GM20431 (cell line): ENCODE data around the gene RAB30.

ENCODE experiments used
- in situ Hi-C: fragments of 300-500 bp; cut with MseI, MboI; formaldehyde crosslinking; loops from one replicate; pipeline ENCODE4 v1.15.0; 2020; ENCODE audit warnings: low sequenced_read_pairs; ENCODE audit not compliant: unreplicated experiment

Gene RAB30

GRCh38 chr11:83072350-83073242, 899 bp upstream of the RAB30 start:
- in situ Hi-C loops = loop anchor here (25.0 kb wide), 1 partner anchor 160 kb away; the partner anchor contains the start of genes DDIAS and PRCP

- in situ Hi-C loops = loop anchor here (25.0 kb wide), 1 partner anchor 159 kb away; the partner anchor contains the start of genes DDIAS and PRCP
These were observed 748 bp downstream of the RAB30 start for GRCh38 chr11:83070731-83071566.

DNA sequence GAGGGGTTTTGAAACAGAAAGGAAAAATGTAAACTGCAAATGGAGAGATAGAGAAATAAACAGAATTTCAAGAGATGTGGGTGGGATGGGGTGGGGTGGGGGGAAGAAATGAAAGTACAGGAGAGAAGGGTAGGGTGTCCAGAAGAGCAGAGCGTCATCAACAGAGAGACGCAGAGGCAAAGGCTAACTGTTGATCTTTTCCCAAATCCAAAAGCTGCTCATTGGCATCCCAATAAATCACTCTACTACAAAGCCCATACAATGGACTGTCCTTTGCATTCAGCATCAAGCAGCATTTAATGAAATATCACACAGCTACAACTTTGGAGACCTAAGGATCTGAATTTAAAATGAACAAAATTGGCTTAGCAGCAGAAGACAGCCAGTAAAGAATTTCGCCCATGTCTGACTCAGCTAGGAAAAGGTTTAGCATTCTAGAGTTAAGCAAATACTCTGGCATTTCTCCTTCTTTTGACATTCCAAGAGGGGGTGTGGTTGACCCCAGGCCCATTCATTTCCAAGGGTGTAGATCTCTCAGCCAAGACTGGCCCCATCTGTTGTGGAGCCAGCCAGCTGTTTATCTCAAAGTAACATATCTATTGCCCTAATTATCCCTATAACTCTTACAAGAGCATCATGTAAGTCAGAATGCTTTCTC, 1.5 kb downstream of the RAB30 start:
- in situ Hi-C loops = loop anchor here (25.0 kb wide), 1 partner anchor 158 kb away; the partner anchor contains the start of genes DDIAS and PRCP

DNA sequence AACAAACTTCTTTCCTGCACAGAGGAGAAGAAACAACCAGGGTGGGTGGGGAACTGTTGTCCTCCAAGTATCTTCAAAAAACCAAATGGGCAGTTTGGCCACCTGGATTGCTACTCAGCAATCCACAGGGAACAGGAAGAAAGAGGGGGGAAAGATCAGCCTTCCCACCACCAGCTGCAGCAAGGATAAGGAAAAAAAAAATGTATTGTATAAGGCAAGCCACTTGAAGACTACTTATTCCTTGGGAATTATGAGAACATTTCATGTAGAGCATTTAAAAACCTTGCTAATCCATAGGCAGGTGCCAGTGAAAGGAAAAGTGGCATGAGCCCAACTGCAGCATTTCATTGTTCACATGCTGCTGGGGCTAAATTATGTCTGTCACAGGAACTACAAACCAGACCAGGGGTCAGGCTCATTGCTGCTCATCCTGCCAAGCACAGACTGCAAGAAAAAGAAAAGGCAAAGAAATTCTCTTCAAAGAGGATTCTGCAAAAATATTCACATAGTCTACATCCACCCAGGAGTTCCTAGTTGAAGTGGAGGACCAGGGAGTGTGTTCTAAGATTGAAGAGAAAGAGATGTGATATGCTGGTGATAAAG, 2.2 kb downstream of the RAB30 start:
- in situ Hi-C loops = loop anchor here (25.0 kb wide), 1 partner anchor 157 kb away; the partner anchor contains the start of genes DDIAS and PRCP

GRCh38 chr11:83068568-83068967, 3.1 kb downstream of the RAB30 start:
- in situ Hi-C loops = loop anchor here (25.0 kb wide), 1 partner anchor 156 kb away; the partner anchor contains the start of genes DDIAS and PRCP

DNA sequence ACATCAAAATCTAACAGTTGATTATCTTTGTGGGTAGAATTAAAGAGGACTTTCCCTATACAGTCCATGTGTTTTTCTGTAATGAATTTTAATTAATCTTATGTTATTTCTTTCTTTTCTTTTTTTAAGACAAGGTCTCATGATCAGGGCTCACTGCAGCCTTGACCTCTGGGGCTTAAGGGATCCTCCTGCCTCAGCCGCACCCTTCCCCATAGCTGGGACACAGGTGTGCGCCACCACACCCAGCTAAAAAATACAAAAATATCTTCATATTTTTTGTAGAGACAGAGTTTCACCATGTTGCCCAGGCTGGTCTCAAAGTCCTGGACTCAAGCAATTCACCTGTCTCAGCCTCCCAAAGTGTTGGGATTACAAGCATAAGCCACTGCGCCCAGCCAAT, 7.7 kb downstream of the RAB30 start:
- in situ Hi-C loops = loop anchor here (25.0 kb wide), 1 partner anchor 152 kb away; the partner anchor contains the start of genes DDIAS and PRCP

DNA sequence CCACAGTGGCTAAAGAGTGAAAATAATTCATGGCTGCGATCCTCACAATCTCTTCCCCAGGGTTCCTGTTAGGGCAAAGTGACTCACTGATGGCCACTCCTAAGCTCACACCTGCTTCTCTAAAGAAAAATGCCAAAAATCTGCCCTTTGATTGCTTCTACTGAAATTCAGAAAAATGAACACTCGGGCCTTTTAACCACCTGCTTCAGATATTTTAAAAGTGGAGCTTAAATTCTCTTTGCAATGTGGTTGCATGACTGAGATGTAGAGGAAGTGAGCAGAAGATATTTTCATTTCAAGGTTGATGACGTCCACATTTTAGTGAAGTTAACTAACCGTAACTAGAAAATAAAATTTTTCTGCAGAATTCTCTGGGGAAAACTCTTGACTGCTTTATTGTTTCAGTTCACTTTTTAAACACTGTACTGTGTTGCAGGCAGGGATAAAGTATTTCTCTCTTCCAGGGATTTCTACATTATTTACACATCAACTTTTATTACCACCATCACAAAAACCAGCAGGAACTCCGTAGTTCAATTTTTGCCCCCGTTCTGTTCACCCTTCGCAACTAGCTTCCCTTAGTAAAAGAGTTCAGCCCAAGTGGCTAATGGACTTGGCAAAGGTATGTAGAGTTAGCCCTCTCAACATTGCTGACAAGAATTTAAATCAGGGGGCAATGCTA, 8.5 kb downstream of the RAB30 start:
- in situ Hi-C loops = loop anchor here (25.0 kb wide), 1 partner anchor 151 kb away; the partner anchor contains the start of genes DDIAS and PRCP

- in situ Hi-C loops = loop anchor here (25.0 kb wide), 1 partner anchor 150 kb away; the partner anchor contains the start of genes DDIAS and PRCP
These were observed 9.8 kb downstream of the RAB30 start for GRCh38 chr11:83061883-83062282.

DNA sequence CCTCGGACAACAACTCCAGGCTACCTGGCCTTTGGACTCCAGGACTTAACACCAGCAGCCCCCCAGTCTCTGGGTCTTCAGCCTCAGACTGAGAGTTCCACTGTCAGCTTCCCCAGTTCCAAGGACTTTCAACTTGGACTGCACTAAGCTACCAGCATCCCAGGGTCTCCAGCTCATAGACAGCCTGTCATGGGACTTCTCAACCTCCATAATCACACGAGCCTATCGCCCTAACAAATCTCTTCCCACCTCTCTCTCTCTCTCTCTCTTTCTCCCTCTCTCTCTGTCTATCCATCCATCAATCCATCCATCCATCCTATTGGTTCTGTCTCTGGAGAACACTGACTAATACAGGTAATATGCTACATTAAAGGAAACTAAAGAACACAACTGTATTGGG, 10.7 kb downstream of the RAB30 start:
- in situ Hi-C loops = loop anchor here (25.0 kb wide), 1 partner anchor 149 kb away; the partner anchor contains the start of genes DDIAS and PRCP

GRCh38 chr11:83057721-83058120, 14.0 kb downstream of the RAB30 start:
- in situ Hi-C loops = loop anchor here (25.0 kb wide), 1 partner anchor 145 kb away; the partner anchor contains the start of genes DDIAS and PRCP

DNA sequence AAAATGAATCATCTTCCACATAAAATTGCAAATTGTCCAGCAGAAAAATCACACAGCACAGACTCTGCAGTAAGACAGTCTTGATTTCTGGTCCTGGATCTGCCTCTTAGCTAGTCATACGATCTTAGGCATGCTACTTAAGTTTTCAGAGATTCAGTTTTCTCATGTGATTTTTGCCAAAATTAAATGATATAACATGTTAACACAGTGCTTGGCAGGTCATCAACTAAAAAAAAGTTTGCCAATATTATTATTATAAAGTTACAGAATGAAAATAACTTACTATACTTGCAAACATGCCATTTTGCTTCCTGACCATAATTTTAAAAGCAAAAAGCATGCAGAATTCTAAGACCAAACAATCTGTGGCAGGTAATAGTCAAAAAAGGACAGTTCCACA, 15.1 kb downstream of the RAB30 start:
- in situ Hi-C loops = loop anchor here (25.0 kb wide), 1 partner anchor 144 kb away; the partner anchor contains the start of genes DDIAS and PRCP

DNA sequence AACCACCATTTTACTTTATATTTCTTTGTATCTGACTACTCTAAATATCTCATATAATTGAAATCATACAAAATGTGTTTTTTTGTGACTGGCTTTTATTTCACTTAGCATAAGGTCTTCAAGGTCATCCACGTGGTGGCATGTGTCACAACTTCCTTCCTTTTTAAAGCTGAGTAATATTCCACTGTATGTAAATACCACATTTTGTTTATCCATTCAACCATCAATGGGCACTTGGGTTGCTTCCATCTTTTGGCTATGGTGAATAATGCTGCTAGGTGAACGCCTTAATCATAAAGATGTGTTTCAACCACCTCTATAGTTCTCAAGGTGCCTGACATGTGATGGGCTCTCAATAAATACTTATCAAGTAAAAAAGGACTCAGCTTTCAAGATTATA, 15.5 kb downstream of the RAB30 start:
- in situ Hi-C loops = loop anchor here (25.0 kb wide), 1 partner anchor 144 kb away; the partner anchor contains the start of genes DDIAS and PRCP

- in situ Hi-C loops = loop anchor here (25.0 kb wide), 1 partner anchor 143 kb away; the partner anchor contains the start of genes DDIAS and PRCP
These were observed 16.8 kb downstream of the RAB30 start for GRCh38 chr11:83054904-83055380.

GRCh38 chr11:83054001-83054400, 17.7 kb downstream of the RAB30 start:
- in situ Hi-C loops = loop anchor here (25.0 kb wide), 1 partner anchor 142 kb away; the partner anchor contains the start of genes DDIAS and PRCP

DNA sequence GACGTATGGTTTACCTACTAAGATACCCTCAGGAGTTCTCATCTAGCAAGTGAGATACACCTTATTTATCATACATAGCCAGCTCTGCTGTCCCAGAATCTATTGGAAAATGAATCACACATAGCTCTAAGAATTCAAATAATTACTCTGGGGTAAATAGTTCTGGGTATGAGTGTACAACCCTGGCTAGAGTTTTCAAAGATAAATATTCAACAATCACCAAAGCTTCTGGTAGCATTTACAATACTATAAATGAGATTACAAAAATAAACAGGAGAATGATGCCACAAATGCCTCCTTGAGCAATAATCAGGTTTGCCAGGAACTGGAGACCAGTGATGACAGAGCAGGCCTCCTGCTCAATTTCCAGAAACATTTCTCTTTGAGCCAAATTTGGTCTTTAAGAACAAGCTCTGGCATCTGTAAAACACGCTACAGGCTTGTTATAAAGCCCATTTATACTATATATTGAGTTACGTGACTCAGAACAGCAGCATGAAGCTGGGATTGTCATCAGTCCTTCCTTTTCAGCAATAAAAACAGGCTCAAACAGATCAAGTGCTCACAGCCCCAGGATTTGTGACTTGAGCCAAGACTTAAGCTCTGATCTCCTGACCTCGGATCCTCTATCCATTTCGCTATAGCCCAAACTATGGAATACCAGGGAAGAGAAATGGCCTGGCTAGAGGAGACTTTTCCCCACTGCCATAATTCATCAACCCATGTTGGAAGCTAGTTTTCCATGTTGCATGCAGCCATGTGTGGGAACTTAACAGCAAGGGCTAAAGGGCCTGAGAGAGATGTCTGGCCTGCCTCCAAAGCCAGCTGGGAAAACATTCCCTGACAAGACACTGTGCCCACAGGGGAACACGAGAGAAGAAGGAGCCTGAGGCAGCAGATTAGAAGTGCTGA, 19.7 kb downstream of the RAB30 start:
- in situ Hi-C loops = loop anchor here (25.0 kb wide), 1 partner anchor 140 kb away; the partner anchor contains the start of genes DDIAS and PRCP

DNA sequence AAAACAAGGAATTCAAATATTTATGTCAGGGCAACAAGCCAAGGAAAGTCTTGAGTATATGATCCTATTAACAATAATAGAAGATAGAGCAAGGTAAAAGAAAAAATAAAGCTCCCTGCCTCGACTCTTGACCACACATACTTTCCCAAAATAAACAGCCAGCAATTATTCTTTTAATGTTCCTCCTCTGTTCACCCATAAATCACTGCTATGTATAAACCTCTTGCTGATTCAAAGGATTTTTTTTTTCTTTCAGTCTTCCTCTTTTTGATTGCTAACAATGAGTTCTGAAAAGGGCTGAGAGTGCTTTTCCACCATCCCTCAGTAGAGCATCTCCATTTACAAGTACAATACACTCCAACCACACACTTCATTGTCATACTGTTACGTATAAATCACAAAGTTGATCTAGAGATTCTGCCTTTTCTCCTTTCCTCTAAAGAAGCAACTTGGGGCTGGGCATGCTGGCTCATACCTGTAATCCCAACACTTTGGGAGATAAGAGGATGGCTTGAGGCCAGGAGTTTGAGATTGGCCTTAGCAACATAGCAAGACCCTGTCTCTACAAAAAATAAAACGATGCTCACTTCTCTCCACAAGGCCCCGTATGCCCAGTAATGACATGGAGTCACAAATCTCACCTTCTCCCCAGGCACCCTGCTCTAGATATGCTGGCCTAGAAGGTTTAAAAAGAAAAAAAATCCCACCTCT, 24.0 kb downstream of the RAB30 start:
- in situ Hi-C loops = no loop called here
